Activated naive CD8-positive, alpha-beta T cell (primary cell): ENCODE data around the gene EXOC6B.
"Not testable (repeated sequence)": the region's sequence is repeated elsewhere in the genome, so short reads cannot be mapped to it uniquely, and the experiment has no call there.

Source experiments
- H3K27ac Mint-ChIP-seq: one replicate; pipeline ENCODE4 v1.8.0; 2021; ENCODE audit warnings: mixed read lengths
- H3K27me3 Mint-ChIP-seq: one replicate; pipeline ENCODE4 v1.8.0; 2021; ENCODE audit warnings: mixed read lengths
- H3K36me3 Mint-ChIP-seq: one replicate; pipeline ENCODE4 v1.8.0; 2021; ENCODE audit warnings: mixed read lengths
- H3K4me1 Mint-ChIP-seq: one replicate; pipeline ENCODE4 v1.8.0; 2021; ENCODE audit warnings: low read depth, mixed read lengths
- H3K4me3 Mint-ChIP-seq: one replicate; pipeline ENCODE4 v1.8.0; 2021; ENCODE audit warnings: mild to moderate bottlenecking, mixed read lengths
- H3K9me3 Mint-ChIP-seq: one replicate; pipeline ENCODE4 v1.8.0; 2021; ENCODE audit warnings: low read depth, mixed read lengths

EXOC6B gene

GRCh38 chr2:72535586-72535985 is 290.2 kb downstream of the EXOC6B start:
- H3K27ac Mint-ChIP-seq, H3K4me3 Mint-ChIP-seq, H3K36me3 Mint-ChIP-seq, H3K4me1 Mint-ChIP-seq, H3K27me3 Mint-ChIP-seq, H3K9me3 Mint-ChIP-seq: not testable (repeated sequence)

DNA sequence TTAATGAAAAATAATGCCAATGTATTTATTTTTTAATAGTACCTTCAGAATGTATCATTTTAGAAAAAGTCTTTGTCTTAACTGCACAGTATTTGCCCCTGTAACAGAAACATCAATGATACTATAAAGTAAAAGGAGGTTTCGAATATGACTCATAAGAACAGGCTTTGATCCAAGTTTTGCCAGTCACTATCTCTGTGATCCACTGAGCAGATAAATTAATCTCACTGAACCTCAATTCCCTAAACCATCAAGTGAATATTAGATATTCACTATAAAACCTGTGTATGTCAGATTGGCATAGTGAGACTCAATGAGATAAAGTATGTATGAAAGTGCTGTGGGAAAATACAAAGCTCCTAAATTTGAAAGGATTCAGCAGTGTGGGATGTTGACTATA is 292.1 kb downstream of the EXOC6B start:
- Mint-ChIP-seq H3K27ac (no peak overlapping the region), H3K36me3 (peaks cover 7% of the 10 kb centered on the region), H3K4me1 (no peaks in the 10 kb centered on the region), H3K9me3 (no peaks in the 10 kb centered on the region), H3K4me3 (no peak overlapping the region), H3K27me3 (no peaks in the 10 kb centered on the region)

DNA sequence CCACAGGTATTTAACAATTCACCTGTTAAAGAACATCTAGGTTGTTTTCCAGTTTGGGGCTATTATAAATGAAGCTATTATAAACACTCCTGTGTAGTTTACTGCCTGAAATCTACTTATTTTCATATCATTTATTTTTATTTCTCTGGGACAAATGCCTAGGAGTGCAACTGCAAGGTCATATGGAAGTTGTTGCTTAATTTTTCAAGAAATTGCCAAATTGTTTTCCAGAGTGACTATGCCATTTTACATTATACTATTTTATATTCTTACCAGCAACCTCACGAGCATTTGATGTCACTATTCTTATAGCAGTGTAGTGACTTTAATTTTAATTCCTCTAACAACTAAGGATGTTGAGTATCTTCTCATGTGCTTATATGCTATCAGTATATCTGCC is 298.4 kb downstream of the EXOC6B start:
- H3K4me1 Mint-ChIP-seq, result no peaks in the 10 kb centered on the region
- no peaks in the 10 kb centered on the region for H3K27me3 Mint-ChIP-seq
- peaks cover 2% of the 10 kb centered on the region for H3K36me3 Mint-ChIP-seq
- H3K4me3 Mint-ChIP-seq, result no peak overlapping the region
- no peaks in the 10 kb centered on the region for H3K9me3 Mint-ChIP-seq
- H3K27ac Mint-ChIP-seq, result no peak overlapping the region

- Mint-ChIP-seq H3K9me3 (no peaks in the 10 kb centered on the region), H3K36me3 (peaks cover 2% of the 10 kb centered on the region), H3K4me3 (no peak overlapping the region), H3K27ac (no peak overlapping the region), H3K4me1 (no peaks in the 10 kb centered on the region), H3K27me3 (no peaks in the 10 kb centered on the region)
These were observed 299.2 kb downstream of the EXOC6B start for GRCh38 chr2:72526623-72527022.

DNA sequence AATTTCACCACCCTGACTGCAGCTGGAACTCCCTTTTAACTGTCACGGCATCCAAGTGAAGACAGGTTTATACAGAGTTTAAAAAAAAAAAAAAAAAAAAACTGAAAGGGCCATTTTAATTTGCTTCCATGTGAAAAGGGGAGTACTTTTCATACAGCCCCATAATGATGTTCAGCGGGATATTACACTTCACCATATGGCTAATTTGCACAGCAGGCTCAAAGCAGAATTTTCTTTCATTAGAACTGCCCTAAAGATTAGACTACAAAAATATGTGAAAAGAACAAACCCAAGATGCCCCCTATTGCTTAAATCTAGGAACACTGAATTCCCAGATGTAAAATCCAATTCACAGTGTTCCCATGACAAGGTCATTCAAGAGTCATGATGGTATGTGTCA is 301.8 kb downstream of the EXOC6B start:
- no peak overlapping the region for H3K4me3 Mint-ChIP-seq
- peaks cover 2% of the 10 kb centered on the region for H3K36me3 Mint-ChIP-seq
- no peaks in the 10 kb centered on the region for H3K4me1 Mint-ChIP-seq
- no peaks in the 10 kb centered on the region for H3K27me3 Mint-ChIP-seq
- H3K9me3 Mint-ChIP-seq, result no peaks in the 10 kb centered on the region
- H3K27ac Mint-ChIP-seq, result no peak overlapping the region

GRCh38 chr2:72515696-72516095 is 310.1 kb downstream of the EXOC6B start:
- Mint-ChIP-seq H3K36me3 (peaks cover 6% of the 10 kb centered on the region), H3K4me1 (no peaks in the 10 kb centered on the region), H3K27me3 (no peaks in the 10 kb centered on the region), H3K9me3 (no peaks in the 10 kb centered on the region), H3K27ac (no peak overlapping the region), H3K4me3 (no peak overlapping the region)

- Mint-ChIP-seq H3K36me3 (peaks cover 6% of the 10 kb centered on the region), H3K4me1 (no peaks in the 10 kb centered on the region), H3K27ac (no peak overlapping the region), H3K27me3 (no peaks in the 10 kb centered on the region), H3K4me3 (no peak overlapping the region), H3K9me3 (no peaks in the 10 kb centered on the region)
These were observed 312.8 kb downstream of the EXOC6B start for GRCh38 chr2:72513011-72513410.

- H3K4me1 Mint-ChIP-seq, result no peaks in the 10 kb centered on the region
- no peak overlapping the region for H3K27ac Mint-ChIP-seq
- no peaks in the 10 kb centered on the region for H3K27me3 Mint-ChIP-seq
- H3K4me3 Mint-ChIP-seq, result no peak overlapping the region
- peaks cover 6% of the 10 kb centered on the region for H3K36me3 Mint-ChIP-seq
- no peaks in the 10 kb centered on the region for H3K9me3 Mint-ChIP-seq
These were observed 313.5 kb downstream of the EXOC6B start for GRCh38 chr2:72512376-72512775.

DNA sequence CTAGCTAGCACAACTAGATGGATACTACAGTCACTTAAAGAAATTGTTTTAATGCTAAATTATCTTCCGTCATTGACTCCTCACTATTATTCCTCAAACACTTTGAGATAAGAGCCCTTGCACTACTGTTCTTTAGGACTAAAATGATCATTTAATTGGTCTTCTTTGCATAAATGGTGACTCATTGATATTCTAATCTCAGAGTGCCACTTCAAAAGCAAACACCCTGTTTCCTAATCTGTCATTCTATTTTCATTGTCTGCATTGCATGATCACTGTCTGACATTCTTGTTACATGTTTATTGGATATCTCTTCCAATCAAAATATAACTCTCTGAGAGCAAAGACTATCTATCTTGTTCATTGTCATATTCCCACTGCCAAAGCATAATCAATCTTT is 313.9 kb downstream of the EXOC6B start:
- no peaks in the 10 kb centered on the region for H3K9me3 Mint-ChIP-seq
- no peak overlapping the region for H3K4me3 Mint-ChIP-seq
- no peaks in the 10 kb centered on the region for H3K27me3 Mint-ChIP-seq
- no peaks in the 10 kb centered on the region for H3K4me1 Mint-ChIP-seq
- peaks cover 6% of the 10 kb centered on the region for H3K36me3 Mint-ChIP-seq
- H3K27ac Mint-ChIP-seq, result no peak overlapping the region

DNA sequence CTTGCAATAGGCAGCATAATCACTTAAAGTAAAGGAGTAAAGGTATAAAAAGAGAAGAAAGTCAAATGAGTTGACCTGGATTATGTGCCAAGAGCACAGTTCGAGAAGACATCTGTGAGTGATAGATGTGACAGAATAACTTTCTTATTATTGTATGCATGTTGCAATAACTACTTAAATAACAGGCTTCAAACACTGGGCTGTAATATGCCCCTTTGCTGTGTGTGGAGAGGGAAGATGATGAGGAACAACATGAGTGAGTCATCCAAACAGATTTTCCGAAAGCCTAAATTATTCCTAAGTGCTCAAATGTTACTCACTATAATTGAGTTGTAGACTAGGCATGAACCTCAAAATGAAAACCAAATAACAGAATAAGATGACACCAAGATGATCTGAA is 328.1 kb downstream of the EXOC6B start:
- Mint-ChIP-seq H3K4me1 (no peaks in the 10 kb centered on the region), H3K4me3 (no peak overlapping the region), H3K27me3 (no peaks in the 10 kb centered on the region), H3K36me3 (peaks cover 27% of the 10 kb centered on the region), H3K9me3 (no peaks in the 10 kb centered on the region), H3K27ac (no peak overlapping the region)

DNA sequence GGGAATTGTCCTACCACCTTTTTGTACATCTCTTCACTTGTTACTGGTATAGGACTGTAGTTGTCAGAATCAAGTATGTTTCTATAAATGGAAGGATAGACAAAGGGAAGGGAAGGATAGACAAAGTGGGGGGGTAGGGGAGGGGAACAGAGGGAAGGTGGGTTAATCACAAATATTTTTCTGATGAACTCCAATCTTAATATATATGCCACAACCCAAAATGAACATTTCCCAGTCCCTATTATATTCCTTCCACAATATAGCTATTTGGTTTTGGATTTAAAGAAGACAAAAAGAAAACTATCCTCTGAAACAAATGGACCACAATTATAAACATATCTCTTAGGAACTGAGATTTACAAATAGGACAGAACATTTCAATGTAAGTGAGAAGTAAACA is 329.4 kb downstream of the EXOC6B start:
- no peak overlapping the region for H3K27ac Mint-ChIP-seq
- no peaks in the 10 kb centered on the region for H3K4me1 Mint-ChIP-seq
- no peaks in the 10 kb centered on the region for H3K9me3 Mint-ChIP-seq
- no peaks in the 10 kb centered on the region for H3K27me3 Mint-ChIP-seq
- no peak overlapping the region for H3K4me3 Mint-ChIP-seq
- peaks cover 27% of the 10 kb centered on the region for H3K36me3 Mint-ChIP-seq

DNA sequence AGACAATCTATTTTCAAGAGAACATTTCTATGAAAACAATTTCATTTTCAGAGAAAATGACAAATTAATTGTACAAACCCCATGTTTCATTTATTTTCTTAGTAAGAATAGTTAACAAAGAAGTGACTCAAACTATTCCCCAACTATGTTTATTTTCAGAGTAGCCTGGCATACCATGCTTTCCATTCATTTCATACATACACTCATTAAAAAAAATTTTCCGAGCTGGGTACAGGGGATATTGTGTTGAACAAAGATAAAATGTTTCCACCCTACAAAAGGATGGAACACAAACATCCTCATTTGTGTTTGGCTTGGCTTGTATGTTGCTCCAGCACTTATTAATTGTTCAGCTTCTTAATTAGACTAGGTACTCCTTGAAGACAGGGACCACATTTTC is 331.4 kb downstream of the EXOC6B start:
- H3K9me3 Mint-ChIP-seq, result no peaks in the 10 kb centered on the region
- H3K27ac Mint-ChIP-seq, result no peak overlapping the region
- peaks cover 40% of the 10 kb centered on the region for H3K36me3 Mint-ChIP-seq
- no peak overlapping the region for H3K4me3 Mint-ChIP-seq
- no peaks in the 10 kb centered on the region for H3K4me1 Mint-ChIP-seq
- H3K27me3 Mint-ChIP-seq, result no peaks in the 10 kb centered on the region

- Mint-ChIP-seq H3K36me3 (peaks cover 63% of the 10 kb centered on the region), H3K9me3 (peaks cover 33% of the 10 kb centered on the region)
- not testable (repeated sequence) for H3K4me1 Mint-ChIP-seq, H3K27me3 Mint-ChIP-seq, H3K4me3 Mint-ChIP-seq, H3K27ac Mint-ChIP-seq
These were observed 341.2 kb downstream of the EXOC6B start for GRCh38 chr2:72484622-72485021.

DNA sequence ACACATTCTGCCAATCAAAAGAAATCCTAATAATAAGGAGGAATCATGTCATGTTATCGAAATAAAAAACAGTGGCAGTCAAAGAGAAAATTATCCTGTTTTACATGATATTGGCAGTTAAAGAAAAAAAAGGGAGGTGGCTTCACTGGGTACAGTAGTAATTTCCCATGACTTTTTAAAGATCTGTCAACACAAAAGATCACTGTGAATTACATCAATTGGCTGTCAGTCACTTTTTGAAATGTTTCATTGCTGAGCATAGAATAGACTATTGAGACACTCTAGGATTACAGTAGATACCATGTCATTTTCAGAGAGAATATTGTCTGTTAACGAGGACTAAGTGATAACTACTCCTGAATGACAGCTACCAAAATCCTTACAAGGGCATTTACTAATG is 342.5 kb downstream of the EXOC6B start:
- peaks cover 29% of the 10 kb centered on the region for H3K9me3 Mint-ChIP-seq
- H3K4me3 Mint-ChIP-seq, result no peak overlapping the region
- H3K27me3 Mint-ChIP-seq, result no peaks in the 10 kb centered on the region
- H3K36me3 Mint-ChIP-seq, result peaks cover 61% of the 10 kb centered on the region
- H3K27ac Mint-ChIP-seq, result no peak overlapping the region
- no peaks in the 10 kb centered on the region for H3K4me1 Mint-ChIP-seq

DNA sequence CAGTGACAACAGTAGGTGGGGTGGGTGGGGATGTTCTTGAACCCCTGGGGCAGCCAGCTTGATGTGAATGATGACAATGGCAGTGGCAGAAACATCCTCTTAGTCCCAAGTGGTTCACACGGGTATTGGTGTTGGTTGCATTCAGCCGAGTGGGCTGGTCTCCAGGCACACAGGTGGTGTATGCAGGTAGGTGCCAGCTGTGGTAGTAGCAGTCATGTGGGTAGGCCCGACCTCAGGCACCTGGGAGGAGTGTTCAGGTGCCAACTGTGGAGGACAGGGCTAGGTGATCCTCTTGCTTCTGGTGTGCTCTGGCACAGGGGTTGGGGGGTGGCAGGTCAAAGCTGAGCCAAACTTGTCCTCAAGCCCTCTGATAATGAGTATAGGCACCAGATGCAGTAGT is 350.6 kb downstream of the EXOC6B start:
- Mint-ChIP-seq H3K4me3 (no peak overlapping the region), H3K36me3 (peaks cover 45% of the 10 kb centered on the region), H3K27ac (no peak overlapping the region), H3K4me1 (no peaks in the 10 kb centered on the region), H3K9me3 (peaks cover 52% of the 10 kb centered on the region), H3K27me3 (no peaks in the 10 kb centered on the region)

DNA sequence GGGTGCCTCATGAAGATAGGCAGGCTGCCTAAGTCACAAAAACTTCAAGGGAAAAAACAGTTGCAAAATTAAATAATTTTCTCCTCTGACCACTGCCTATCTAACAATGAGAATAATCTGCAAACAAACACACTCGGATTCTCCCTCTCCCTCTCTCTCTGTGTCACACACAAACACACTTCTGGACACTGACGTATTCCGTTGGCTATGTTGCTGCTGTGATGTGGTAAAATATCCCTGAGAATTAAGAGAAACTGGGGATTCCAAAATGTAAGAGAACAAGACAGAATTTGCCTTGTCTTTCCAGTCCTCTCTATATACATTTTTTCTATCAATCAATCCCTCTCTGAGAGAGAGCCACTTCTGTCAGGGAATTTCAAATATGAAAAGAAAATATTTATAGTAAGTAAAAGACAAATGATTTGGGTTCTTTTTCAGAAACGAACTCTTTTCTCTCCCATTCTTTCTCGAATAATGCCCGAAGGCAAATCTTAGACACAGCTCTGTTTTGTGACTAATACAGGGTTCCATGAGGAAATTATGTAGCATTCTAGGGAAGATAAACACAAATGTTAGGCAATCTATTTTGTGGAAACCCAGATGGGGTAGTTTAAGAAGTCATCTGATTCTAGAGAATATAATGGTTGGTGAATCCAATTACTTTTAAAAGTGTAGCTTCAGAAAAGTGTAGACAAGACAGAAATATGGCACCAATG is 367.9 kb downstream of the EXOC6B start:
- H3K27ac Mint-ChIP-seq, result no peak overlapping the region
- H3K9me3 Mint-ChIP-seq, result no peaks in the 10 kb centered on the region
- H3K27me3 Mint-ChIP-seq, result no peaks in the 10 kb centered on the region
- H3K36me3 Mint-ChIP-seq, result peaks cover 14% of the 10 kb centered on the region
- no peaks in the 10 kb centered on the region for H3K4me1 Mint-ChIP-seq
- H3K4me3 Mint-ChIP-seq, result no peak overlapping the region
